ENCODE results near the gene ATXN1. TPM values are rescaled to one million over a fixed set of nuclear protein-coding genes. Genes with fewer than 3 reads are reported as not detected.

The ATXN1 gene
- total RNA-seq, 4 donors from 2014 or later: 38.7 to 78.3 (median 62.6) TPM

GRCh38 chr6:16331384-16332174 lies 429.7 kb downstream of the ATXN1 start:
- ATAC-seq: peak; percentile 63
- Histone ChIP-seq H3K36me3 (peaks cover 0 to 18% of the 10 kb centered on the region in 2 donors), H3K4me1 (peaks cover 4 to 54% (median 12%) of the 10 kb centered on the region in 3 donors), H3K4me3 (no peak overlapping the region), H3K9me3 (no peaks in the 10 kb centered on the region), H3K27ac (no peak overlapping the region), H3K27me3 (no peaks in the 10 kb centered on the region)
- no peak for TF ChIP-seq POLR2AphosphoS5 (IDR thresholded peaks at IDR 0.05)
- no peak for TF ChIP-seq EP300 (IDR thresholded peaks at IDR 0.05)
- TF ChIP-seq CTCF (IDR thresholded peaks at IDR 0.05): peak; percentile 87 to 96 (median 89)
- no peak for TF ChIP-seq POLR2A (IDR thresholded peaks at IDR 0.05)
- 28 to 34% methylated on average over 10 to 11 of the region's 11 CpGs for WGBS, 2 donors (ENCODE audit: low coverage in 1 of 2)

GRCh38 chr6:16329233-16329632 lies 432.0 kb downstream of the ATXN1 start:
- H3K27me3 ChIP-seq: no peaks in the 10 kb centered on the region
- H3K4me1 ChIP-seq: peaks cover 4 to 43% (median 12%) of the 10 kb centered on the region in 3 donors
- TF ChIP-seq CTCF (IDR thresholded peaks at IDR 0.05) (no peak), EP300 (IDR thresholded peaks at IDR 0.05) (no peak), POLR2AphosphoS5 (IDR thresholded peaks at IDR 0.05) (no peak), POLR2A (IDR thresholded peaks at IDR 0.05) (no peak)
- H3K36me3 ChIP-seq: peaks cover 0 to 26% of the 10 kb centered on the region in 2 donors
- WGBS, 2 donors (ENCODE audit: low coverage in 1 of 2): 88 to 96% methylated on average over 4 to 5 of the region's 6 CpGs
- no peak overlapping the region for H3K27ac ChIP-seq
- H3K4me3 ChIP-seq: no peak overlapping the region
- no peaks in the 10 kb centered on the region for H3K9me3 ChIP-seq
- no peak for ATAC-seq

- ATAC-seq: no peak
- 94% methylated on average over 9 of the region's 34 CpGs; no CpG with 5 or more reads in 1 of the 2 donors for WGBS, 2 donors (ENCODE audit: low coverage in 1 of 2)
- TF ChIP-seq CTCF (IDR thresholded peaks at IDR 0.05): no peak
- TF ChIP-seq POLR2A (IDR thresholded peaks at IDR 0.05): no peak
- TF ChIP-seq POLR2AphosphoS5 (IDR thresholded peaks at IDR 0.05): no peak
These were observed 433.4 kb downstream of the ATXN1 start for GRCh38 chr6:16327777-16328325.

GRCh38 chr6:16326971-16327776 lies 434.1 kb downstream of the ATXN1 start:
- H3K4me1 ChIP-seq: peaks cover 4 to 43% (median 18%) of the 10 kb centered on the region in 3 donors
- ATAC-seq: no peak
- H3K9me3 ChIP-seq: no peaks in the 10 kb centered on the region
- H3K27me3 ChIP-seq: no peaks in the 10 kb centered on the region
- no peak overlapping the region for H3K4me3 ChIP-seq
- H3K36me3 ChIP-seq: peaks cover 0 to 26% of the 10 kb centered on the region in 2 donors
- WGBS, 2 donors (ENCODE audit: low coverage in 1 of 2): no CpG with 5 or more reads among the region's 43 CpGs
- no peak overlapping the region for H3K27ac ChIP-seq
- TF ChIP-seq POLR2A (IDR thresholded peaks at IDR 0.05) (no peak), POLR2AphosphoS5 (IDR thresholded peaks at IDR 0.05) (no peak), EP300 (IDR thresholded peaks at IDR 0.05) (no peak), CTCF (IDR thresholded peaks at IDR 0.05) (no peak)

More at GRCh38 chr6:16327777-16328325, 433.4 kb downstream of the ATXN1 start:
- no peaks in the 10 kb centered on the region for H3K9me3 ChIP-seq
- H3K27ac ChIP-seq: no peak overlapping the region
- no peak overlapping the region for H3K4me3 ChIP-seq
- H3K27me3 ChIP-seq: no peaks in the 10 kb centered on the region
- H3K4me1 ChIP-seq: peaks cover 4 to 43% (median 15%) of the 10 kb centered on the region in 3 donors
- H3K36me3 ChIP-seq: peaks cover 0 to 26% of the 10 kb centered on the region in 2 donors

Data from gastroesophageal sphincter (tissue), 4 donors.